Hepatic stellate cell (primary cell): ENCODE data around the gene KIF1A.
"Not testable (repeated sequence)": the region's sequence is repeated elsewhere in the genome, so short reads cannot be mapped to it uniquely, and the experiment has no call there.

Experiments used
- DNase-seq: peaks from one replicate; pipeline ENCODE4 v3.0.0; 2011; ENCODE audit warnings: low spot score

KIF1A gene

GRCh38 chr2:240846873-240847595 lies 27.0 kb upstream of the KIF1A start:
- no peak for DNase-seq

DNA sequence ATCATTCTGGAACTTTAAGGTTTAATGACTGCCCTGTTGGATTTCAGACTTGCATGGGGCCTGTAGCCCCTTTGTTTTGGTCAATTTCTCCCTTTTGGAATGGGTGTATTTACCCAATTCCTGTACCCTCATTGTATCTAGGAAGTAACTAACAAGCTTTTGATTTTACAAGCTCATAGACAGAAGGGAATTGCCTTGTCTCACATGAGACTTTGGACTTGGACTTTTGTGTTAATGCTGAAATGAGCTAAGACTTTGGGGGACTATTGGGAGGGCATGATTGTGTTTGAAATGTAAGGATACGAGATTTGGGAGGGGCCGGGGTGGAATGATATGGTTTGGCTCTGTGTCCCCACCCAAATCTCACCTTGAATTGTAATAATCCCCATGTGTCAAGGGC lies 26.3 kb upstream of the KIF1A start:
- not testable (repeated sequence) for DNase-seq

DNA sequence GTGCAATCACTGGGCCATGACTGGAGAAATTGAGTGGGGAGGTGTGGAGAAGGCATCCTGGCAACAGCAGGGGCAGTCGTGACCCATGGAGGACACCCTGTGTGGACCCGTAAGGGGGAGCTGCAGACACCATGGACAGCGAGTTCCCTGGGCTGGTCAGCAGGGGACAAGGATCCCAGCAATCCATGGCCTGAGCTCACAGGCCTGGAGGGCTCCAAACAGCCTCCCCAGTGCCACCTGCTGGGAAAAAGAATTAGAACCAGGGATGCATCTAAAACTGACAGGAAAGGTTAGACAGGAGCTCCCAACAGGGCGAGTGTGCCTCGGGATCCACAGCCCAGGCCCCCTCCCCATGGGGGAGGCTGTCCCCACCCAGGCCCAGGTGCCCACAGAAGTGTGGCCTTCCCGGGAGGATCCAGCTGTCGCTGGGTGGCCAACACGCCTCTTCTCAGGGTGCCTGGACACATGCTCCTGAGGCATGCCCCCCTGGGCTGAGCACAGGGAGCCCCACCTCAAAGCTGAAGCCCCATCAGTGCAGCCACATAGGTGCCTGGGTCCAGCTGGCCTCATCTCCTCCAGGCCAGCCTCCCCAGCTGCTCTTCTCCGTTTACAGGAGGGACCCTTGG lies 20.5 kb upstream of the KIF1A start:
- DNase-seq, result peak; percentile 91

DNA sequence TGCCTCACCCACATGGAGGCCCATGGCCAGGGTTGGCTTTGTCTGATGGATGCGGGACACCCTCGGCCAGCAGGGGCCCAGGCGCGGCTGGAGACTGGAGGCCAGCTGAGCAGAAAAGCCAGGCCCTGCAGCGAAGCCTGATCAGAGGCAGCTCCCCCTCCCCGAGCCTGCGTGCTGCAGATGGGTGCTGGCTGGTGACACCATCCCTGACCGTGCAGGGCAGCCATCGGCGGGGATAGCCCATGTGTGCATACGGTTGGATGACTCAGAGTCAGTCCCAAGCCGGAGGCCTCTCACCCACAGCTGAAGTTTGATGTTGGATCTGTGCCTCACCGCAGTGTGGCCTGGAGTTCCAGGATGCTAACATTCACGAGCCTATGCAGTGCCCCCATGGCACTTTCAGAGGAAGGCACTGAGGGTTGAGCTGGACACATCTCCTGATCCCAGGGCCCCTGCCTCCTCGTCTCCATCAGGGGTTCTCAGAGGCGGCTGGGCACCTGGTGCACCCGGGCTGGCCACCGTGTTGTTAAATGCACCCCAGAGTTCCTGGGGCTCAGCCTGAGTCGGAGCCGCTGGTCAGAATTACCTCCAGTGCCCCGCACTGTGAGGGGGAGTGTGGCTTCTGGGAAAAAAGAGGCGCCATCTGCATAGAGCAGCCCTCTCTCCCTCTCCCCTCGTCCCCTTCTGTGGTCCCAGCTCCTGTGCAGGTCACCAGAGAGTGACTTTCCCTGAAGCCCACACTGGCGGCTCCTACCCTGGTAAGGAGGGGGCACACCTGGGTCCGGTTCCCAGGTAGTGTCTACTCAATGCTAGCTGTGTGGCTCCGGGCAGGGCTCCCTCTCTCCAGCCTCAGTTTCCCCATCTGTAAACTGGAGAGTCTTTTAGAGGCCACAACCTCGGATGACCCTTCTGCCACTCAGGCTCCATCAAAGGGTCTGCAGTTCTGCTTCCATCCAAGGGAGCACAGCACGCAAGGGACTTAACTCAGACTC lies 19.4 kb upstream of the KIF1A start:
- no peak for DNase-seq

DNA sequence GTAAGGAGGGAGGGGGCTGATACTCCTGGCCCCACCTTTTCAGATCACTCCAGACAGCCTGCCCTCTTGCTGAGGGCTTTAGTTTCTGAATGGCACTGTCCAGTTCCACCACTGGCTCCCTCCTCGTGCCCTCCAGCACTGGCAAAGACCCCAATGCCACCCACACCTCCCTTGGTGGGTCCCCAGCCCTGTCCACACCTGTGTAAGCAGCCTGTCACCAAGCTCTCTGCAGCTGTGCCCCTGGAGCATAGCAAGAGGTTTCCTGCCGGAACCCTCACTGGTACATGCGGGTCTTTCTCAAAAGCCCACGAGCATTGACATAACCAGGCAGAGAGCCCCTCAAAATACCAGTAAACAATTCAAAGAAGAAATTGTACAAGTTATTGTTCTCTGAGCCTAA lies 17.6 kb upstream of the KIF1A start:
- DNase-seq, result no peak

- DNase-seq, result peak; percentile 63
Measured at GRCh38 chr2:240836781-240837467, 16.9 kb upstream of the KIF1A start.

DNA sequence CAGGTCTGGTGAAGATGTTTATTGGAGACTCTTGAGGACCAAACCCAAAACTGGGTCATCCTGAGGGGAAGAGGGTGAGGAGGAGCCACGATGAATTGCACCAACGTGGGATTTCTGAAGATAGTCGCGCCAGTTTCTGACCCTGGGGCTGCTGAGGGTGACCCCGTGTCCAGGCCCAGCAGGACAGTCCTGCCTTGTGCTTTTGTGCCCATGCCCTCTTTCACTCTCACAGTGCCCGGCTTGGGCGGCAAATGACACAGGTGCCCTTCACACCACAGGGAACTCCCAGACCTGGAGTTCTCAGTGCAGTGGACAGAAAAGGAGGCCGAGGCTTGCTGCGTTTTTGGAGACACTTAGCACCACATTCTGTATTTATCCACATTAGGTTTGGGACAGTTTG lies 15.5 kb upstream of the KIF1A start:
- DNase-seq, result no peak

DNA sequence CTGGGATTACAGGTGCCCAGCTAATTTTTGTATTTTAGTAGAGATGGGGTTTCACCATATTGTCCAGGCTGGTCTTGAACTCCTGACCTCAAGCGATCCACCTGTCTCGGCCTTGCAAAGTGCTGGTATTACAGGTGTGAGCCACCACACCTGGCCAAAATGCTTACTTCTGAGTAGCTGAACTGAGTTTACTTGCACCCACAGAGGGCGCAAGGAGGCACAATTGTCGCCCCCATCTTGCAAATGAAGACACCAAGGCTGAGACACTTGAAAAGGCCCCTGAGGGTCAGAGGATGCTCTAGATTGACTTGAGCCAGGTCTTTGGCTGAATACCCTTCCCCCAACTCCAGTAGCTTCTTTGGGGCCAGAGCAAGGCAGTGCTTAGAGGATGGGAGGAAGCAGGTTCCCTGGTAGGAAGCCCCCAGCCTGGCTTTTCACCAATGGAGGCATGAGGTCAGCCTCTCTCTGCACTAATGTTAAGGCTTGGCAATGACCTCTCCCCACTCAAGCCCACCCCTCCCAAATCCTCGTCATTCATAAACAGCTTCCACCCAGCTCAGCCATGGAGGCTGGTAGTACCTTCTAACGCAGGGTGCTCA lies 14.5 kb upstream of the KIF1A start:
- DNase-seq, result no peak

GRCh38 chr2:240833724-240834285 lies 13.8 kb upstream of the KIF1A start:
- no peak for DNase-seq

- DNase-seq, result no peak
Measured at GRCh38 chr2:240832921-240833494, 13.0 kb upstream of the KIF1A start.

DNA sequence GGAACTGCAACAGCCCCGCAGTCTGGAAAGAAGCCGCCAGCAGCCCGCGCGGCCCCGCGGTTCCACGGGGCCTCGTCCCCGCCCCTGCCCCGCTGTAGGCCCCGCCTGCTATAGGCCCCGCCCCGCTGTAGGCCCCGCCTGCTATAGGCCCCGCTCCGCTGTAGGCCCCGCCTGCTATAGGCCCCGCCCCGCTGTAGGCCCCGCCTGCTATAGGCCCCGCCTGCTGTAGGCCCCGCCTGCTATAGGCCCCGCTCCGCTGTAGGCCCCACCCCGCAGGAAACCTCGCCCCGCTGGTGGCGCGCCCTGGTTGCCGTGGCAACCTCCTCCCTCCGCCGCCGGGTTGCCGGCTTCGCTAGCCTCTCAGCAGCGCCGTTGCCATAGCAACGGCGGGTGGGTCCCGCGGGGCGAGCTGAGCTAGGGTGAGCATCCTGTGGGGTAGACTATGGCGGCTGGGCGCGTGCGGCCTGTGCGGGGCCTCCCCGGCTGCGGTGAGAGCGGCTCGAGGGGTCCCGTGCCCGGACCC lies 12.2 kb upstream of the KIF1A start:
- peak; percentile 67 for DNase-seq

GRCh38 chr2:240831594-240832204 lies 11.7 kb upstream of the KIF1A start:
- DNase-seq, result no peak

GRCh38 chr2:240825476-240825875 lies 5.5 kb upstream of the KIF1A start:
- no peak for DNase-seq

GRCh38 chr2:240823449-240824336 lies 3.7 kb upstream of the KIF1A start:
- DNase-seq, result no peak

- no peak for DNase-seq
Measured at GRCh38 chr2:240822280-240822847, 2.3 kb upstream of the KIF1A start.

GRCh38 chr2:240821429-240821778 lies 1.4 kb upstream of the KIF1A start:
- no peak for DNase-seq

GRCh38 chr2:240820607-240821428 lies 799 bp upstream of the KIF1A start:
- DNase-seq, result no peak
